ENCODE data around the gene JUNB.

- TF ChIP-seq POLR2AphosphoS5 (IDR thresholded peaks at IDR 0.05) (no peak), CTCF (IDR thresholded peaks at IDR 0.05) (no peak)
Measured at GRCh38 chr19:12834976-12835757, 43.9 kb downstream of the JUNB start.

Data from sigmoid colon (tissue), 4 donors.